NCI-H82 treated with DMSO at 0.1 percent for 48 hours (cell line): ENCODE results near the gene MYL6B.
A peak's percentile ranks its signal among the peaks of the same experiment; 100 is the strongest.
"Not testable (repeated sequence)": the region's sequence is repeated elsewhere in the genome, so short reads cannot be mapped to it uniquely, and the experiment has no call there.

ENCODE experiments used
- DNase-seq: peaks from one replicate; lab custom pipeline; 2025; ENCODE audit not compliant: unreplicated experiment; lab: John Stamatoyannopoulos, UW

MYL6B gene

GRCh38 chr12:56152132-56152755 is at the start of gene MYL6B:
TSS of gene MYL6B (plus strand) at chr12:56152587. CDS start at chr12:56153919, 1,332 bp downstream.
- peak; percentile 69 for DNase-seq

GRCh38 chr12:56102683-56103065 is 49.7 kb upstream of the MYL6B start:
- no peak for DNase-seq

- DNase-seq = no peak
Observed at GRCh38 chr12:56103066-56103711, 49.2 kb upstream of the MYL6B start.

GRCh38 chr12:56103823-56104108 is 48.6 kb upstream of the MYL6B start:
- no peak for DNase-seq

GRCh38 chr12:56104109-56104814 is 48.1 kb upstream of the MYL6B start, which contains the start of gene PA2G4:
TSS of gene PA2G4 (plus strand) at chr12:56104559. CDS start at chr12:56104738, 179 bp downstream.
- peak; percentile 95 for DNase-seq

- no peak for DNase-seq
Observed at GRCh38 chr12:56104815-56105608, 47.4 kb upstream of the MYL6B start.

GRCh38 chr12:56105609-56105902 is 46.8 kb upstream of the MYL6B start:
- no peak for DNase-seq

GRCh38 chr12:56107242-56107641 is 45.1 kb upstream of the MYL6B start:
- no peak for DNase-seq

GRCh38 chr12:56110571-56110970 is 41.8 kb upstream of the MYL6B start:
- no peak for DNase-seq

- DNase-seq = no peak
Observed at GRCh38 chr12:56114084-56114483, 38.3 kb upstream of the MYL6B start.

- DNase-seq = no peak
Observed at GRCh38 chr12:56115329-56115728, 37.1 kb upstream of the MYL6B start.

- DNase-seq = peak; percentile 85
Observed at GRCh38 chr12:56116267-56117081, 35.9 kb upstream of the MYL6B start, which contains the start of gene RPL41. TSS of gene RPL41 (plus strand) at chr12:56116633.

- DNase-seq = not testable (repeated sequence)
Observed at GRCh38 chr12:56117082-56117706, 35.2 kb upstream of the MYL6B start.

- peak; percentile 98 for DNase-seq
Observed at GRCh38 chr12:56117778-56118687, 34.4 kb upstream of the MYL6B start, which contains the start of gene ZC3H10. TSS of gene ZC3H10 (plus strand) at chr12:56118266. CDS start at chr12:56120563, 2,297 bp downstream.

- DNase-seq = peak; percentile 12
Observed at GRCh38 chr12:56118688-56119357, 33.6 kb upstream of the MYL6B start.

GRCh38 chr12:56119361-56119796 is 33.0 kb upstream of the MYL6B start:
- DNase-seq = peak; percentile 89

- no peak for DNase-seq
Observed at GRCh38 chr12:56120158-56120846, 32.1 kb upstream of the MYL6B start.
